Esophagus muscularis mucosa (tissue), 4 donors: ENCODE measurements around the gene PFDN1.

Source experiments
- CTCF ChIP-seq, 3 experiments: fragments of 200-600 bp in 2 of 3; fragments of 450-650 bp in 1 of 3; sonication (generic) in 2 of 3; IDR thresholded peaks; one replicate each; pipeline ENCODE4 v1.5.1; 2017 to 2019; ENCODE audit warnings: antibody characterized with exemption in 3 of 3, mild to moderate bottlenecking in 2 of 3, moderate library complexity in 1 of 3
- EP300 ChIP-seq: sonication (generic); formaldehyde crosslinking; IDR thresholded peaks from one replicate; pipeline ENCODE4 v1.6.1; 2017; ENCODE audit warnings: antibody characterized with exemption
- POLR2A ChIP-seq: fragments of 450-650 bp; IDR thresholded peaks from one replicate; pipeline ENCODE4 v1.6.1; 2017; ENCODE audit warnings: antibody characterized with exemption, moderate library complexity, mild to moderate bottlenecking, low read depth
- POLR2AphosphoS5 ChIP-seq, 2 donors: sonication (generic); formaldehyde crosslinking; IDR thresholded peaks; one replicate each; pipeline ENCODE4 v1.6.1; 2017; ENCODE audit warnings: antibody characterized with exemption in 2 of 2

GRCh38 chr5:140217299-140218026 is 85.4 kb downstream of the PFDN1 start:
- TF ChIP-seq CTCF (IDR thresholded peaks at IDR 0.05) (no peak), POLR2A (no peak), EP300 (no peak), POLR2AphosphoS5 (IDR thresholded peaks at IDR 0.05) (no peak)
